CD14-positive monocyte (primary cell): ENCODE data around the gene MTG2. TPM values are rescaled to one million over a fixed set of nuclear protein-coding genes. Genes with fewer than 3 reads are reported as not detected.

ENCODE experiments used
- DNase-seq, 3 donors: peaks; one replicate each; pipeline ENCODE4 v3.0.0-alpha.2; 2011 to 2022
- H2AFZ ChIP-seq: 2 replicates; pipeline ENCODE4 v1.6.0; 2012; ENCODE audit warnings: mild to moderate bottlenecking, low read depth, low read length, inconsistent platforms; ENCODE audit not compliant: insufficient read depth, poor library complexity, severe bottlenecking
- H3K27ac ChIP-seq, 2 donors: 1 replicate in 1 of 2; 2 replicates in 1 of 2; pipeline ENCODE4 v1.5.1; 2012 to 2013; ENCODE audit warnings: low read length in 2 of 2, control low read depth in 1 of 2, inconsistent platforms in 1 of 2, low read depth in 1 of 2, mild to moderate bottlenecking in 1 of 2
- H3K27me3 ChIP-seq, 2 donors: one replicate each; pipeline versions ENCODE4 v1.6.0 to v1.6.1; 2011 to 2013; ENCODE audit warnings: low read length in 2 of 2; ENCODE audit not compliant: control insufficient read depth in 2 of 2, insufficient read depth in 2 of 2
- H3K36me3 ChIP-seq, 2 donors: replicated peaks in 1 of 2; 1 replicate in 1 of 2; 2 replicates in 1 of 2; pipeline versions ENCODE4 v1.5.1 to v1.6.1; 2012 to 2013; ENCODE audit warnings: low read length in 2 of 2, control low read depth in 1 of 2, inconsistent platforms in 1 of 2, mild to moderate bottlenecking in 1 of 2; ENCODE audit not compliant: insufficient read depth in 2 of 2, control insufficient read depth in 1 of 2
- H3K4me1 ChIP-seq, 2 donors: 1 replicate in 1 of 2; 2 replicates in 1 of 2; pipeline versions ENCODE4 v1.5.1 to v1.6.1; 2012 to 2013; ENCODE audit warnings: low read length in 2 of 2, control low read depth in 1 of 2, inconsistent platforms in 1 of 2, mild to moderate bottlenecking in 1 of 2, moderate library complexity in 1 of 2; ENCODE audit not compliant: insufficient read depth in 2 of 2, control insufficient read depth in 1 of 2
- H3K4me2 ChIP-seq: replicated peaks from 2 replicates; pipeline ENCODE3; 2012; ENCODE audit warnings: low read length, moderate library complexity, mild to moderate bottlenecking; ENCODE audit not compliant: poor library complexity, severe bottlenecking; ENCODE audit errors: extremely low read depth
- H3K4me3 ChIP-seq, 3 experiments: fragments of 200-600 bp in 1 of 3; sonication (generic) in 1 of 3; replicated peaks in 1 of 3; 1 replicate in 2 of 3; 2 replicates in 1 of 3; pipeline ENCODE4 v1.5.1; 2011 to 2013; ENCODE audit warnings: low read length in 3 of 3, mild to moderate bottlenecking in 3 of 3, control low read depth in 2 of 3, low read depth in 2 of 3, inconsistent platforms in 1 of 3, moderate library complexity in 1 of 3
- H3K79me2 ChIP-seq: 2 replicates; pipeline ENCODE4 v1.6.0; 2012; ENCODE audit warnings: mild to moderate bottlenecking, control low read depth, inconsistent platforms, low read length, moderate library complexity; ENCODE audit not compliant: insufficient read depth
- H3K9ac ChIP-seq: 2 replicates; pipeline ENCODE4 v1.6.0; 2017; ENCODE audit warnings: low read length, mild to moderate bottlenecking; ENCODE audit not compliant: insufficient read depth, poor library complexity, severe bottlenecking
- H3K9me3 ChIP-seq, 2 donors: replicated peaks in 1 of 2; 1 replicate in 1 of 2; 2 replicates in 1 of 2; pipeline versions ENCODE4 v1.5.1 to v1.6.1; 2012 to 2013; ENCODE audit warnings: low read length in 2 of 2, control low read depth in 1 of 2; ENCODE audit not compliant: control insufficient read depth in 1 of 2, insufficient read depth in 1 of 2
- H4K20me1 ChIP-seq: 2 replicates; pipeline ENCODE4 v1.6.0; 2012; ENCODE audit warnings: mild to moderate bottlenecking, low read length, control low read depth, moderate library complexity; ENCODE audit not compliant: insufficient read depth
- H3K27ac Mint-ChIP-seq, 7 donors: one replicate each; pipeline ENCODE4 v1.8.0; 2020; ENCODE audit warnings: mild to moderate bottlenecking in 7 of 7, mixed read lengths in 7 of 7, moderate library complexity in 6 of 7, inconsistent platforms in 2 of 7
- H3K27me3 Mint-ChIP-seq, 3 donors: one replicate each; pipeline ENCODE4 v1.8.0; 2021 to 2022; ENCODE audit warnings: low read depth in 3 of 3, mild to moderate bottlenecking in 3 of 3, mixed read lengths in 3 of 3, moderate library complexity in 3 of 3, inconsistent platforms in 1 of 3
- H3K36me3 Mint-ChIP-seq, 2 donors: one replicate each; pipeline ENCODE4 v1.8.0; 2020; ENCODE audit warnings: mixed read lengths in 2 of 2, inconsistent platforms in 1 of 2, mild to moderate bottlenecking in 1 of 2
- H3K4me1 Mint-ChIP-seq: one replicate; pipeline ENCODE4 v1.8.0; 2020; ENCODE audit warnings: mild to moderate bottlenecking, mixed read lengths
- H3K4me3 Mint-ChIP-seq, 2 donors: one replicate each; pipeline ENCODE4 v1.8.0; 2020; ENCODE audit warnings: mild to moderate bottlenecking in 2 of 2, mixed read lengths in 2 of 2, moderate library complexity in 1 of 2
- H3K9me3 Mint-ChIP-seq, 7 donors: one replicate each; pipeline ENCODE4 v1.8.0; 2020 to 2022; ENCODE audit warnings: mixed read lengths in 7 of 7, mild to moderate bottlenecking in 6 of 7, moderate library complexity in 6 of 7, inconsistent platforms in 2 of 7
- CTCF ChIP-seq: fragments of 200-600 bp; IDR thresholded peaks from one replicate; pipeline ENCODE4 v1.8.0; 2022; ENCODE audit warnings: antibody characterized with exemption, mild to moderate bottlenecking
- WGBS: methylation state at CpG from one replicate; pipeline ENCODE4 v1.1.5; 2013; ENCODE audit warnings: missing lambda C conversion rate; ENCODE audit not compliant: insufficient coverage; 5-methylcytosine and 5-hydroxymethylcytosine counted together
- intact Hi-C, 2 donors: fragments of 100-400 bp; cut with micrococcal nuclease; formaldehyde crosslinking; loops; one replicate each; pipeline versions ENCODE4 v1.15.0 to v1.15.1; 2023
- polyA plus RNA-seq, 3 donors: library from polyadenylated mRNA; depleted of rRNA in 1 of 3; unstranded in 2 of 3; stranded (reverse) in 1 of 3; fragments of 300-500 nt in 2 of 3; fragments of >200 nt in 1 of 3; fragmentation: Illumina TruSeq in 2 of 3; gene quantifications; 1 replicate in 2 of 3; 2 replicates in 1 of 3; pipeline ENCODE4 v1.2.3, GENCODE V29; 2012 to 2021

MTG2 gene
- polyA plus RNA-seq, 3 donors = 10.8 to 16.1 (median 14.9) TPM

- peak overlapping the region in 2 of 7 donors; percentile 73 to 74 for H3K27ac Mint-ChIP-seq
- no peak overlapping the region for H3K4me2 ChIP-seq
- H3K9ac ChIP-seq = no peak overlapping the region
- no peak overlapping the region for H2AFZ ChIP-seq
- no peaks in the 10 kb centered on the region for H3K27me3 Mint-ChIP-seq
- peaks cover 58% of the 10 kb centered on the region for H3K79me2 ChIP-seq
- WGBS = over 99% methylated on average over 10 of the region's 10 CpGs
- DNase-seq = no peak
- H3K4me3 Mint-ChIP-seq = no peak overlapping the region
- intact Hi-C loops = no loop called here
- peaks cover 36 to 41% of the 10 kb centered on the region in 2 donors for H3K4me1 ChIP-seq
- TF ChIP-seq CTCF = no peak
- H3K36me3 Mint-ChIP-seq = peaks cover 59 to 66% of the 10 kb centered on the region in 2 donors
- H3K36me3 ChIP-seq = peaks cover 61 to 65% of the 10 kb centered on the region in 2 donors
- peaks cover 42% of the 10 kb centered on the region for H3K4me1 Mint-ChIP-seq
- H3K27ac ChIP-seq = no peak overlapping the region
- H3K27me3 ChIP-seq = no peaks in the 10 kb centered on the region
- H3K9me3 ChIP-seq = no peaks in the 10 kb centered on the region
- H3K4me3 ChIP-seq = no peak overlapping the region
- peaks cover 0 to 3% (median 0%) of the 10 kb centered on the region in 7 donors for H3K9me3 Mint-ChIP-seq
- peaks cover 80% of the 10 kb centered on the region for H4K20me1 ChIP-seq
These were observed 43.9 kb upstream of the MTG2 start for GRCh38 chr20:62138912-62139311.

- peaks cover 39% of the 10 kb centered on the region for H3K4me1 Mint-ChIP-seq
- WGBS = 98% methylated on average over 11 of the region's 13 CpGs
- TF ChIP-seq CTCF = no peak
- Histone ChIP-seq H3K4me1 (peaks cover 32 to 38% of the 10 kb centered on the region in 2 donors), H3K4me2 (no peak overlapping the region), H4K20me1 (peaks cover 81% of the 10 kb centered on the region), H3K27me3 (no peaks in the 10 kb centered on the region), H3K9ac (no peak overlapping the region), H3K4me3 (no peak overlapping the region), H2AFZ (no peak overlapping the region), H3K27ac (peak overlapping the region in 1 of 2 donors; percentile 29), H3K36me3 (peaks cover 57 to 64% of the 10 kb centered on the region in 2 donors), H3K9me3 (no peaks in the 10 kb centered on the region), H3K79me2 (peaks cover 65% of the 10 kb centered on the region)
- DNase-seq = no peak
- H3K4me3 Mint-ChIP-seq = no peak overlapping the region
- intact Hi-C loops = loop anchor here (2.0 to 10.0 kb wide), 7 partner anchors 17 to 1845 kb away; partner anchors contain the start of genes LSM14B (in 1 of the 2), MTG2 (in 1 of the 2), OGFR (in 1 of the 2) and OSBPL2 (in 1 of the 2)
- no peaks in the 10 kb centered on the region for H3K27me3 Mint-ChIP-seq
- peaks cover 0 to 3% (median 0%) of the 10 kb centered on the region in 7 donors for H3K9me3 Mint-ChIP-seq
- H3K36me3 Mint-ChIP-seq = peaks cover 55 to 62% of the 10 kb centered on the region in 2 donors
- peak overlapping the region in 1 of 7 donors; percentile 36 for H3K27ac Mint-ChIP-seq
These were observed 43.2 kb upstream of the MTG2 start for GRCh38 chr20:62139636-62140035.
